ENCODE results near the gene TRERF1. TPM values are rescaled to one million over a fixed set of nuclear protein-coding genes. Genes with fewer than 3 reads are reported as not detected.

TRERF1 gene
- total RNA-seq, 1 experiment from 2014 or later = 0.39 TPM

GRCh38 chr6:42177514-42178364, 274.0 kb downstream of the TRERF1 start:
- H3K4me3 Mint-ChIP-seq (ENCODE audit: unreplicated experiment) = no peak overlapping the region
- H3K27me3 Mint-ChIP-seq (ENCODE audit: insufficient read depth, unreplicated experiment) = no peaks in the 10 kb centered on the region
- no peak overlapping the region for H3K27ac Mint-ChIP-seq (ENCODE audit: unreplicated experiment)
- no peak for DNase-seq
- no TSS peak for BruUV-seq (replicated peaks)
- no peaks in the 10 kb centered on the region for H3K9me3 Mint-ChIP-seq (ENCODE audit: unreplicated experiment)
- Histone ChIP-seq H3K4me1 (no peaks in the 10 kb centered on the region), H3K36me3 (ENCODE audit: control insufficient read depth, insufficient read depth, low read length) (no peaks in the 10 kb centered on the region), H3K27me3 (replicated peaks; ENCODE audit: control insufficient read depth, insufficient read depth, low read length) (no peaks in the 10 kb centered on the region), H3K4me3 (ENCODE audit: low read depth, low read length) (no peak overlapping the region), H3K9me3 (no peaks in the 10 kb centered on the region)
- intact Hi-C loops (cut with micrococcal nuclease; ENCODE audit: unreplicated experiment) = no loop called here
- no peaks in the 10 kb centered on the region for H3K36me3 Mint-ChIP-seq (ENCODE audit: insufficient read depth, unreplicated experiment)
- POLR2A ChIA-PET = no interaction called here
- peaks cover 7% of the 10 kb centered on the region for H3K4me1 Mint-ChIP-seq (ENCODE audit: low read depth, unreplicated experiment)
- TF ChIP-seq CTCF (IDR thresholded peaks at IDR 0.05; ENCODE audit: insufficient read depth in 1 of 2, low read depth in 1 of 2, low read length in 1 of 2, severe bottlenecking in 1 of 2, unreplicated experiment in 1 of 2) = no peak
- CTCF ChIA-PET = no interaction called here

GRCh38 chr6:42176981-42177380, 274.7 kb downstream of the TRERF1 start:
- POLR2A ChIA-PET = no interaction called here
- Mint-ChIP-seq H3K27me3 (ENCODE audit: insufficient read depth, unreplicated experiment) (no peaks in the 10 kb centered on the region), H3K27ac (ENCODE audit: unreplicated experiment) (no peak overlapping the region), H3K36me3 (ENCODE audit: insufficient read depth, unreplicated experiment) (no peaks in the 10 kb centered on the region), H3K4me3 (ENCODE audit: unreplicated experiment) (no peak overlapping the region), H3K4me1 (ENCODE audit: low read depth, unreplicated experiment) (peaks cover 7% of the 10 kb centered on the region), H3K9me3 (ENCODE audit: unreplicated experiment) (no peaks in the 10 kb centered on the region)
- Histone ChIP-seq H3K27me3 (replicated peaks; ENCODE audit: control insufficient read depth, insufficient read depth, low read length) (no peaks in the 10 kb centered on the region), H3K9me3 (no peaks in the 10 kb centered on the region), H3K36me3 (ENCODE audit: control insufficient read depth, insufficient read depth, low read length) (no peaks in the 10 kb centered on the region), H3K4me1 (no peaks in the 10 kb centered on the region), H3K4me3 (ENCODE audit: low read depth, low read length) (no peak overlapping the region)
- CTCF ChIA-PET = no interaction called here
- intact Hi-C loops (cut with micrococcal nuclease; ENCODE audit: unreplicated experiment) = no loop called here
- no peak for DNase-seq
- no TSS peak for BruUV-seq (replicated peaks)
- no peak for TF ChIP-seq CTCF (IDR thresholded peaks at IDR 0.05; ENCODE audit: insufficient read depth in 1 of 2, low read depth in 1 of 2, low read length in 1 of 2, severe bottlenecking in 1 of 2, unreplicated experiment in 1 of 2)

- POLR2A ChIA-PET = no interaction called here
- CTCF ChIA-PET = interaction anchor here (1.0 kb wide), 1 partner anchor 39 kb away, joined by 4 read pairs; no protein-coding TSS in a partner anchor
- intact Hi-C loops (cut with micrococcal nuclease; ENCODE audit: unreplicated experiment) = no loop called here
Observed at GRCh38 chr6:42175860-42176259, 275.9 kb downstream of the TRERF1 start.

More at GRCh38 chr6:42175860-42176259, 275.9 kb downstream of the TRERF1 start:
- Histone ChIP-seq H3K27me3 (replicated peaks; ENCODE audit: control insufficient read depth, insufficient read depth, low read length) (no peaks in the 10 kb centered on the region), H3K4me1 (no peaks in the 10 kb centered on the region), H3K36me3 (ENCODE audit: control insufficient read depth, insufficient read depth, low read length) (no peaks in the 10 kb centered on the region), H3K4me3 (ENCODE audit: low read depth, low read length) (no peak overlapping the region), H3K9me3 (no peaks in the 10 kb centered on the region)
- H3K9me3 Mint-ChIP-seq (ENCODE audit: unreplicated experiment) = no peaks in the 10 kb centered on the region
- H3K4me3 Mint-ChIP-seq (ENCODE audit: unreplicated experiment) = no peak overlapping the region
- H3K27ac Mint-ChIP-seq (ENCODE audit: unreplicated experiment) = no peak overlapping the region
- no peaks in the 10 kb centered on the region for H3K27me3 Mint-ChIP-seq (ENCODE audit: insufficient read depth, unreplicated experiment)
- DNase-seq = no peak
- TF ChIP-seq CTCF (IDR thresholded peaks at IDR 0.05; ENCODE audit: insufficient read depth in 1 of 2, low read depth in 1 of 2, low read length in 1 of 2, severe bottlenecking in 1 of 2, unreplicated experiment in 1 of 2) = peak in 1 of 2 experiments; percentile 8
- no peaks in the 10 kb centered on the region for H3K36me3 Mint-ChIP-seq (ENCODE audit: insufficient read depth, unreplicated experiment)
- peaks cover 7% of the 10 kb centered on the region for H3K4me1 Mint-ChIP-seq (ENCODE audit: low read depth, unreplicated experiment)
- BruUV-seq (replicated peaks) = no TSS peak

Other genes with a start within 250 kb of the TRERF1 start
- gene MRPS10, start 234.1 kb downstream of the TRERF1 start, total RNA-seq (2022) = 32.3 and 38.6 TPM in 2 replicates
- 21.7 TPM in 2 replicates for gene UBR2, start 112.1 kb upstream of the TRERF1 start, total RNA-seq (2022)

Measured in Caco-2 (cell line).